NT2/D1 (cell line): ENCODE results near the gene GGCT.
"Not testable (repeated sequence)": the region's sequence is repeated elsewhere in the genome, so short reads cannot be mapped to it uniquely, and the experiment has no call there.

Experiments used
- DNase-seq: peaks from one replicate; pipeline ENCODE4 v3.0.0-alpha.2; 2011; ENCODE audit warnings: low read depth, low spot score
- H3K27me3 ChIP-seq: 2 replicates; pipeline ENCODE4 v1.6.0; 2011; ENCODE audit warnings: mild to moderate bottlenecking; ENCODE audit not compliant: insufficient read length, insufficient read depth
- H3K36me3 ChIP-seq: 2 replicates; pipeline ENCODE4 v1.6.1; 2011; ENCODE audit warnings: mild to moderate bottlenecking, low read length, mixed read lengths; ENCODE audit not compliant: insufficient read depth, insufficient read length
- H3K4me1 ChIP-seq: 2 replicates; pipeline ENCODE4 v1.5.1; 2011; ENCODE audit not compliant: insufficient read depth, insufficient read length
- H3K4me3 ChIP-seq: 2 replicates; pipeline ENCODE4 v1.5.1; 2011; ENCODE audit warnings: low read depth; ENCODE audit not compliant: insufficient read length
- H3K9ac ChIP-seq: 2 replicates; pipeline ENCODE4 v1.6.0; 2011; ENCODE audit warnings: low read depth; ENCODE audit not compliant: insufficient read length
- H3K9me3 ChIP-seq: 2 replicates; pipeline ENCODE4 v1.5.1; 2011; ENCODE audit warnings: mild to moderate bottlenecking, low read length; ENCODE audit not compliant: insufficient read depth
- SUZ12 ChIP-seq: IDR thresholded peaks from 2 replicates; pipeline ENCODE4 v1.6.1; 2011; ENCODE audit not compliant: insufficient read length, insufficient read depth; ENCODE audit errors: extremely low read depth
- YY1 ChIP-seq: IDR thresholded peaks from 2 replicates; pipeline ENCODE4 v1.6.1; 2011; ENCODE audit not compliant: insufficient read length, insufficient read depth
- ZNF274 ChIP-seq: IDR thresholded peaks from 2 replicates; pipeline ENCODE4 v1.6.1; 2011; ENCODE audit warnings: mild to moderate bottlenecking, low read depth, low read length

The GGCT gene

DNA sequence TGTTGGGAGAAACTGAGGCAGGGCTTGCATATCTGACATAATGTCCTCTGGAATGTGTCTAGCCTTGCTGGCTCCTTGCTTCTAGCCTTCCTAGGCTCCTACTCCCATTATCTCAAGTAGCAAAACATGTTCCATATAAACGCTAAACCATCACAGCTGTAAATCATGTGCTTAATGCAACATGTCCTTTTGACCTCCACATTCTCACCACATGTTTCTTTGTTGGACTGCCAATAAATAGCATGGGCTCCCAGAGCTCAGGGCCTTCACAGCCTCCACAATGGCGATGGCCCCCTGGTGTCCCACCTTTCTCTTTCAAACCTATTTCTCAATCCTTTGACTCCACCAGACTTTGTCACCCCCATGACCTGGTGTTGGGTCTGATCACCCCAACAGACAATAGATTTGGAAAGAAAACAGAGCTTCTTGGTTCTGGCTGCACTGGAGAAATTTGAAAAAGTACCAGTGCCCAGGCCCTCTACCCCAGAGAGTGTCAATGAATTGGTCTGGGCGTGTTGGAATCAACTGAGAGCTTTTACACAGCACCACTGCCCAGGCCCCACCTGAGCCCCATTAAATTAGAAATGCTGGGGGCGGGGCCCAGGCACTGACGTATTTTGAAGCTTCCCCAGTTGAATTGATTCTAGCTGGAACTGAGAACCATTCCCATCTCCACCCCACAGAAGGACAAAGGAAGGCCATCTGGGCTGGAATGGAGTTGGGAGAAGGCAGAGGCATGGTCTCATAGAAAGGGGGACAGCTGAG is 41.3 kb upstream of the GGCT start:
- H3K36me3 ChIP-seq, result no peaks in the 10 kb centered on the region
- no peak overlapping the region for H3K9ac ChIP-seq
- no peak for DNase-seq
- no peaks in the 10 kb centered on the region for H3K27me3 ChIP-seq
- H3K4me3 ChIP-seq, result no peak overlapping the region
- no peaks in the 10 kb centered on the region for H3K9me3 ChIP-seq
- TF ChIP-seq SUZ12 (no peak), YY1 (no peak), ZNF274 (no peak)
- peaks cover 4% of the 10 kb centered on the region for H3K4me1 ChIP-seq

DNA sequence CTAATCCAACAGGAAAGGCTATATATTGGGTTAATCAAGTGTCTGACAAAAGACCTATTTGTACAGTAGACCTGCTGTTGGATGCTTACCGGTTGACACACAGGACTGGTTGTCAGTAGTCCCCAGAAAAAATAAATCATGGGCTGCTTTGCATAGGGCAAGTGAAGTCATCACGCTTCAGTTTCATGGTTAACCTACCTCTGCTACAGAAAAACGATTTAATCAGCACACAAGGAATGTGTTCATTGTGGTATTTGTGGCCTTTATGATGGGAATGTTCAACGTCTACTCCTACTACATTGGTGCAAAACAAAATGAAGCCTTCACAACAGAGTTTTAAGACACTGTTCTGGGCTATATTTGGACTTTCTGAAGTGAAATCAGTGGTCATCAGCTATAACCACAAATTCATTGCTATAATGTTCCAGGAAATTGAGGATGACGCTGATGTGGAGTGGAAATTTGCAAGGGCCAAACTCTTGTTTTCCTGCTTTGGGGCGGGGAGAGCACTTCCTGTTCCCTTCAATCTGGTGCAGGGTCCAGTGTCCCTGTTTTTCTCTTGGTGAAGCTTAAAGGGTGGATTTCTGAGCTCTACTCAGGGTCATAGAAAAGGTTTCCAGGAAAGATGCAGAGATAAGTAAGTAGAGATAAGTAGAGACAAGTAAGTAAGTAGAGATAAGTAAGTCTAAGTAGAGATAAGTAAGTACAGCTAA is 39.3 kb upstream of the GGCT start:
- peaks cover 4% of the 10 kb centered on the region for H3K4me1 ChIP-seq
- no peak overlapping the region for H3K9ac ChIP-seq
- no peaks in the 10 kb centered on the region for H3K36me3 ChIP-seq
- no peak for DNase-seq
- no peak overlapping the region for H3K4me3 ChIP-seq
- no peaks in the 10 kb centered on the region for H3K27me3 ChIP-seq
- H3K9me3 ChIP-seq, result no peaks in the 10 kb centered on the region
- TF ChIP-seq ZNF274, result no peak
- TF ChIP-seq SUZ12, result no peak
- no peak for TF ChIP-seq YY1

DNA sequence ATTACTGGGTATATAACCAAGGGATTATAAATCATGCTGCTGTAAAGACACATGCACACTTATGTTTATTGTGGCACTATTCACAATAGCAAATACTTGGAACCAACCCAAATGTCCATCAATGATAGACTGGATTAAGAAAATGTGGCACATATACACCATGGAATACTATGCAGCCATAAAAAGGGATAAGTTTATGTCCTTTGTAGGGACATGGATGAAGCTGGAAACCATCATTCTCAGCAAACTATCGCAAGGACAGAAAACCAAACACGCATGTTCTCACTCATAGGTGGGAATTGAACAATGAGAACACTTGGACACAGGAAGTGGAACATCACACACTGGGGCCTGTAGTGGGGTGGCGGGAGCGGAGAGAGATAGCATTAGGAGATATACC is 38.5 kb upstream of the GGCT start:
- H3K36me3 ChIP-seq, H3K9me3 ChIP-seq, DNase-seq, H3K4me1 ChIP-seq, H3K9ac ChIP-seq, H3K4me3 ChIP-seq, H3K27me3 ChIP-seq: not testable (repeated sequence)

DNA sequence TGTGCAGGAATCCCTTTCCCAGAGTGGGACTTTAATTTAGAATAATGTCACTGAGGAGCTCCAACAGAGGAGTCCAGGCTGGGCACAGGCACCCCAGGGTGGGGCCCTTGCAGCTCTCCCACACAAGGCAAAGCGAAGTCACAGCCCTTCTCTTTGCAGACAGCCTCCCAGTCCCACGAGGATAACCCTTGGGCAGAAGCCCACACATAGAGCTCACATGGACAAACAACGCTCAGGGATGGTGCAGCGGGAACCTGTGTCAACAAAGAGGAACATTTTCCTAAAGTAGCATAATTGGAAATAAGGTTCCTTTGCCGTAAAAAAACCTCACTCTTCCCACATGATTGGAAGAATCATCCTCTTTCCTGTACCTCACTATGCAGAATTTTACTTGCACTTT is 29.3 kb upstream of the GGCT start:
- no peak overlapping the region for H3K4me3 ChIP-seq
- H3K9me3 ChIP-seq, result no peaks in the 10 kb centered on the region; the same call in 1 of the 2 replicates
- H3K36me3 ChIP-seq, result no peaks in the 10 kb centered on the region
- no peaks in the 10 kb centered on the region for H3K27me3 ChIP-seq
- no peak overlapping the region for H3K9ac ChIP-seq
- no peaks in the 10 kb centered on the region for H3K4me1 ChIP-seq
- no peak for DNase-seq
- TF ChIP-seq YY1, result no peak
- no peak for TF ChIP-seq ZNF274
- TF ChIP-seq SUZ12, result no peak

DNA sequence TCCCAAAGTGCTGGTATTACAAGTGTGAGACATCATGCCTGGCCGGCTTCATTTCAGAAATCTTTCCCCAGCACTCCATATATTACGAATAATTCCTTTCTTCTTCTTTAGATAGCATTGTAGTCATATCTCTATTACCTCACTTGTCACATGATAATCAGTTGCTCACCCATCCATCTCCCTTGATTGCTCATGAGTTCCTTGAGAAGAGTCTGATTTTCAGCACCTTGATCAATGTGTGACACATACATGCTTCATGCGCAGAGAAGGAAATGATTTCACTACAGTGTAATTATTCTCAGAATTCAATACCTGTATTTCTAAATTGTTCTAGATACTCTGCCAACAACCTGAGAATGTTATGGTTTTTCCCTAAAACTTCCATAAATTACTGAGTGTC is 26.7 kb upstream of the GGCT start:
- TF ChIP-seq YY1 (no peak), ZNF274 (no peak), SUZ12 (no peak)
- no peaks in the 10 kb centered on the region for H3K27me3 ChIP-seq
- no peaks in the 10 kb centered on the region for H3K36me3 ChIP-seq
- H3K9me3 ChIP-seq, result peaks cover 3% of the 10 kb centered on the region; the same call in 1 of the 2 replicates
- no peak for DNase-seq
- no peak overlapping the region for H3K4me3 ChIP-seq
- H3K4me1 ChIP-seq, result no peaks in the 10 kb centered on the region
- no peak overlapping the region for H3K9ac ChIP-seq

DNA sequence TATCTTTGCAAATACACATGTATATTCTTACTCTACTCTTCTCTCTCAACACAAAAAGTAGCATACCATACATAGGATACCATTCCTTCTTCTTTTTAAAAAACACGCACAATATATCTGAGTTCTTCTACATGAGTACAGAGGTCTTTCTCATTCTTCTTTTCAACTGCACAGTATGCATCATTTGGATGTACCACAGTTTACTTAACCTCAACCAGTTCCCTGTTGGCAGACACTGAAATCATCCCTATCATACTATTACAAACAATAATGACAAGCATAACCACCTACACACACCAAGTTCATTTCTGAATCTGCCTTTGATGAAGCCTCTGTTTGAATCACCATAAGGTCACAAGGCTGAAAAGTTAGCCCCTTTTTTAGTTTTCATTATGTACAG is 25.7 kb upstream of the GGCT start:
- H3K4me1 ChIP-seq, result no peaks in the 10 kb centered on the region
- H3K9me3 ChIP-seq, result peaks cover 12% of the 10 kb centered on the region; the same call in 1 of the 2 replicates
- no peaks in the 10 kb centered on the region for H3K36me3 ChIP-seq
- H3K4me3 ChIP-seq, result no peak overlapping the region
- DNase-seq, result no peak
- H3K9ac ChIP-seq, result no peak overlapping the region
- TF ChIP-seq ZNF274, result no peak
- TF ChIP-seq YY1, result no peak
- no peak for TF ChIP-seq SUZ12
- no peaks in the 10 kb centered on the region for H3K27me3 ChIP-seq

DNA sequence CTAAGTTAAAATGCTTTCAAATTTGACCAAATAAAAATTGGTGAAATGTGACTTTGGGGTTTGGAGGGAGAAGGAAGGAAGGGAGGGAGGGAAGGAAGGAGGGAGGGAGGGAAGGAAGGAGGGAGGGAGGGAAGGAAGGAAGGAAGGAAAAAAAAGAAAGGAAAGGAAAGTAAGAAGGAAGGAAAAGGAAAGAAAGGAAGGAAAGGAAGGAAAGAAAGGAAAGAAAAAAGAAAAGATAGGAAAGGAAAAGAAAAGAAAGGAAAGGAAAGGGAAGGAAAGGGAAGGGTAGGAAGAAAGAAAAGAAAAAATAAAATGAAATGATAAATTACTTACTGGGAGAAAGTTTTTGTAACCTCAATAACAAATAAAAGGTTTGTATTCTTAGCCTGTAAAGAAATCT is 24.1 kb upstream of the GGCT start:
- Histone ChIP-seq H3K9me3 (peaks cover 13% of the 10 kb centered on the region; the same call in 1 of the 2 replicates), H3K4me1 (no peaks in the 10 kb centered on the region), H3K9ac (no peak overlapping the region), H3K27me3 (no peaks in the 10 kb centered on the region), H3K4me3 (no peak overlapping the region), H3K36me3 (no peaks in the 10 kb centered on the region)
- no peak for TF ChIP-seq SUZ12
- TF ChIP-seq ZNF274, result no peak
- no peak for TF ChIP-seq YY1
- DNase-seq, result no peak

DNA sequence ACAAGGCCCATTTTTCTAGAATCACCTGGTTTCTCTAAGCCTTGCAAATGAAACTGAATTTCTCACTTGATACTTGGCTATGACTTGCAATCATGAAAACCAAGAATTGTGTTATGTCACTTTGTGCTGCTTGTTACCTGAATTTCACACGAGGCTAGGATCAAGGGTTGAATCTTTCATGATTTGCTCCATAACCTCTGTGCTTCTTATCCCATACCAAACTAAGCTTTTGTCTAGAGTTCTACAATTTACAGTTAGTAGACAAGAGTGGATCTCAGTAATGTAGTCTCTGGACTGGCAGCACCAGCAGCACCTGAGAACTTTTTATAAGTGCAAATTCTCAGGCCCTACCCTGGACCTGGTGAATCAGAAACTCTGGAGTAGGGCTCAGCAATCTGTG is 22.7 kb upstream of the GGCT start:
- not testable (repeated sequence) for H3K27me3 ChIP-seq, H3K9ac ChIP-seq, H3K4me1 ChIP-seq, H3K36me3 ChIP-seq, DNase-seq, H3K4me3 ChIP-seq
- H3K9me3 ChIP-seq, result peaks cover 13% of the 10 kb centered on the region; the same call in 1 of the 2 replicates
